ENCODE data around the gene SLAMF8.

SLAMF8 gene

GRCh38 chr1:159869607-159870006 lies 42.9 kb downstream of the SLAMF8 start:
- Histone ChIP-seq H3K27me3 (ENCODE audit: low read depth, low read length) (no peaks in the 10 kb centered on the region), H3K4me2 (ENCODE audit: low read length) (no peak overlapping the region), H3K9ac (ENCODE audit: low read length) (no peak overlapping the region), H2AFZ (ENCODE audit: low read depth, low read length) (no peak overlapping the region), H3K36me3 (replicated peaks; ENCODE audit: low read depth, low read length) (no peaks in the 10 kb centered on the region), H3K27ac (ENCODE audit: low read length) (no peak overlapping the region), H3K4me3 (ENCODE audit: low read length) (no peak overlapping the region), H4K20me1 (ENCODE audit: insufficient read depth, low read length) (no peaks in the 10 kb centered on the region), H3K79me2 (ENCODE audit: low read length) (no peaks in the 10 kb centered on the region), H3K4me1 (ENCODE audit: low read length) (0 out of 2 replicates have a peak, but pooled peaks cover 3% of the 10 kb centered on the region), H3K9me3 (ENCODE audit: insufficient read depth, low read length) (no peaks in the 10 kb centered on the region)
- no peak for TF ChIP-seq CTCF (IDR thresholded peaks at IDR 0.05; ENCODE audit: low read depth, low read length)
- TF ChIP-seq EZH2phosphoT487 (IDR thresholded peaks at IDR 0.05; ENCODE audit: low read depth), result no peak

- Histone ChIP-seq H3K36me3 (replicated peaks; ENCODE audit: low read depth, low read length) (no peaks in the 10 kb centered on the region), H2AFZ (ENCODE audit: low read depth, low read length) (no peak overlapping the region), H3K4me1 (ENCODE audit: low read length) (0 out of 2 replicates have a peak, but pooled peaks cover 3% of the 10 kb centered on the region), H3K27me3 (ENCODE audit: low read depth, low read length) (no peaks in the 10 kb centered on the region), H3K27ac (ENCODE audit: low read length) (no peak overlapping the region), H3K9ac (ENCODE audit: low read length) (no peak overlapping the region), H3K4me2 (ENCODE audit: low read length) (no peak overlapping the region), H3K9me3 (ENCODE audit: insufficient read depth, low read length) (no peaks in the 10 kb centered on the region), H3K79me2 (ENCODE audit: low read length) (no peaks in the 10 kb centered on the region), H3K4me3 (ENCODE audit: low read length) (no peak overlapping the region), H4K20me1 (ENCODE audit: insufficient read depth, low read length) (no peaks in the 10 kb centered on the region)
- no peak for TF ChIP-seq CTCF (IDR thresholded peaks at IDR 0.05; ENCODE audit: low read depth, low read length)
- no peak for TF ChIP-seq EZH2phosphoT487 (IDR thresholded peaks at IDR 0.05; ENCODE audit: low read depth)
These were observed 44.0 kb downstream of the SLAMF8 start for GRCh38 chr1:159870704-159871103.

GRCh38 chr1:159872891-159873290 lies 46.2 kb downstream of the SLAMF8 start:
- TF ChIP-seq CTCF (IDR thresholded peaks at IDR 0.05; ENCODE audit: low read depth, low read length), result no peak
- no peak for TF ChIP-seq EZH2phosphoT487 (IDR thresholded peaks at IDR 0.05; ENCODE audit: low read depth)
- H3K79me2 ChIP-seq (ENCODE audit: low read length), result no peaks in the 10 kb centered on the region
- no peaks in the 10 kb centered on the region for H3K9me3 ChIP-seq (ENCODE audit: insufficient read depth, low read length)
- no peak overlapping the region for H3K27ac ChIP-seq (ENCODE audit: low read length)
- 0 out of 2 replicates have a peak, but pooled peaks cover 3% of the 10 kb centered on the region for H3K4me1 ChIP-seq (ENCODE audit: low read length)
- H3K4me3 ChIP-seq (ENCODE audit: low read length), result no peak overlapping the region
- H4K20me1 ChIP-seq (ENCODE audit: insufficient read depth, low read length), result no peaks in the 10 kb centered on the region
- no peaks in the 10 kb centered on the region for H3K27me3 ChIP-seq (ENCODE audit: low read depth, low read length)
- no peak overlapping the region for H3K9ac ChIP-seq (ENCODE audit: low read length)
- no peaks in the 10 kb centered on the region for H3K36me3 ChIP-seq (replicated peaks; ENCODE audit: low read depth, low read length)
- no peak overlapping the region for H2AFZ ChIP-seq (ENCODE audit: low read depth, low read length)
- no peak overlapping the region for H3K4me2 ChIP-seq (ENCODE audit: low read length)

- Histone ChIP-seq H3K4me2 (ENCODE audit: low read length) (no peak overlapping the region), H3K79me2 (ENCODE audit: low read length) (no peaks in the 10 kb centered on the region), H3K27me3 (ENCODE audit: low read depth, low read length) (no peaks in the 10 kb centered on the region), H3K4me1 (ENCODE audit: low read length) (0 out of 2 replicates have a peak, but pooled peaks cover 3% of the 10 kb centered on the region), H3K9me3 (ENCODE audit: insufficient read depth, low read length) (no peaks in the 10 kb centered on the region), H2AFZ (ENCODE audit: low read depth, low read length) (no peak overlapping the region), H4K20me1 (ENCODE audit: insufficient read depth, low read length) (no peaks in the 10 kb centered on the region), H3K36me3 (replicated peaks; ENCODE audit: low read depth, low read length) (no peaks in the 10 kb centered on the region), H3K9ac (ENCODE audit: low read length) (no peak overlapping the region), H3K4me3 (ENCODE audit: low read length) (no peak overlapping the region), H3K27ac (ENCODE audit: low read length) (no peak overlapping the region)
- TF ChIP-seq CTCF (IDR thresholded peaks at IDR 0.05; ENCODE audit: low read depth, low read length) (no peak), EZH2phosphoT487 (IDR thresholded peaks at IDR 0.05; ENCODE audit: low read depth) (no peak)
These were observed 47.0 kb downstream of the SLAMF8 start for GRCh38 chr1:159873530-159874143.

Measured in OCI-LY3 (cell line).